Left ventricle myocardium inferior (tissue), 1 donor: ENCODE results near the gene PAFAH1B2. TPM values are rescaled to one million over a fixed set of nuclear protein-coding genes. Genes with fewer than 3 reads are reported as not detected.

Experiments used
- DNase-seq: peaks from one replicate; pipeline ENCODE4 v3.0.0-alpha.2; 2020
- H3K27ac ChIP-seq: fragments of 200-600 bp; replicated peaks from 2 replicates; pipeline ENCODE4 v1.8.0; 2021
- H3K27me3 ChIP-seq: fragments of 200-600 bp; 2 replicates; pipeline ENCODE4 v1.8.0; 2021; ENCODE audit warnings: low read depth
- H3K36me3 ChIP-seq: fragments of 200-600 bp; 2 replicates; pipeline ENCODE4 v1.8.0; 2021
- H3K4me1 ChIP-seq: fragments of 200-600 bp; 2 replicates; pipeline ENCODE4 v1.8.0; 2021
- H3K4me3 ChIP-seq: fragments of 200-600 bp; 2 replicates; pipeline ENCODE4 v1.8.0; 2021; ENCODE audit warnings: mild to moderate bottlenecking, moderate library complexity
- H3K9me3 ChIP-seq: fragments of 200-600 bp; replicated peaks from 2 replicates; pipeline ENCODE4 v1.8.0; 2021
- intact Hi-C: fragments of 100-400 bp; cut with micrococcal nuclease; formaldehyde crosslinking; loops from one replicate; pipeline ENCODE4 v1.11.0; 2022
- total RNA-seq: library from RNA; stranded (reverse); fragmentation: NEBNext Ultra II Directional; extraction: Animal tissue kit (Norgen Biotek cat#: 25700); gene quantifications from one replicate; pipeline ENCODE4 v1.2.1, GENCODE V29; 2021
- TF ChIP-seq, protein P1 (sequence below): fragments of 200-600 bp; IDR thresholded peaks from 2 replicates; pipeline ENCODE4 v1.8.0; 2021; ENCODE audit warnings: antibody characterized with exemption, mild to moderate bottlenecking, borderline replicate concordance
- donor health status: DM: no; HTN: yes; CAD: no; lungs with severe emphysema.

The PAFAH1B2 gene
- total RNA-seq, 1 donor from 2014 or later: 51.5 TPM

DNA sequence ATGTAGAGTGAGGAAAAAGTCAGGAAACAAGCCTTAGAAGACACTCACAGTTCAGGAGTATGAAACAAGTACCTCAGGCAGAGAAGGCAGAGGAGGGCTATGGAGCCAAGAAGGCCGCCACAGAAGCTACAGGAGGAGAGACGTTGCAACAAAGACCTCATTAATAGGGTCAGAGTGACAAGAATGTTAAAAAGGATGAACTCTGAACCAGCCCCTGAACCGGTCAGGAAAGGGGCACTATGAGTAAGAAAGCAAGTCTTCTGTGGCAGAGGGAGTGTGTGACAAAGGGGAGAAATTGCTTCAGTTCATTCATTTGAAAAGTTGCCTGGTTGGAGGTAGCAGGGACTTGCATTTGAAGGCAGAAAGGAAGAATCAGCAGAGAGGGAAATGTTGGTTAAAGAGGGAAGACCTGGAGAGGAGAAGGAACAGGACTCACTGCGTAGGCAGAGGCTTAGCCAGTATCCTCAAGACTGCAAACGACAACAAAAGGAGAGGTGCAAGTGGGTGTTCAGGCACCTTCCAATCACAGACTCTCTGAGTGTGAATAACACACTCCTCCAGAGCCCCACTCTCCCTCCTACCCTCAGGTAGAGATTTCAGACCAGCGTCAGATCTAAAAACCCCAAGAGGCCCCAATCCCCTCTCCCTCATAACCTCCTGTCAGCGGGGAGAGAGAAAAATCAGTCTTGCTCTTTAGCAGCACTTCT is 70.5 kb downstream of the PAFAH1B2 start:
- no peaks in the 10 kb centered on the region for H3K27me3 ChIP-seq
- no peak overlapping the region for H3K27ac ChIP-seq
- H3K4me1 ChIP-seq: peaks cover 33% of the 10 kb centered on the region
- DNase-seq: no peak
- TF ChIP-seq, protein P1, sequence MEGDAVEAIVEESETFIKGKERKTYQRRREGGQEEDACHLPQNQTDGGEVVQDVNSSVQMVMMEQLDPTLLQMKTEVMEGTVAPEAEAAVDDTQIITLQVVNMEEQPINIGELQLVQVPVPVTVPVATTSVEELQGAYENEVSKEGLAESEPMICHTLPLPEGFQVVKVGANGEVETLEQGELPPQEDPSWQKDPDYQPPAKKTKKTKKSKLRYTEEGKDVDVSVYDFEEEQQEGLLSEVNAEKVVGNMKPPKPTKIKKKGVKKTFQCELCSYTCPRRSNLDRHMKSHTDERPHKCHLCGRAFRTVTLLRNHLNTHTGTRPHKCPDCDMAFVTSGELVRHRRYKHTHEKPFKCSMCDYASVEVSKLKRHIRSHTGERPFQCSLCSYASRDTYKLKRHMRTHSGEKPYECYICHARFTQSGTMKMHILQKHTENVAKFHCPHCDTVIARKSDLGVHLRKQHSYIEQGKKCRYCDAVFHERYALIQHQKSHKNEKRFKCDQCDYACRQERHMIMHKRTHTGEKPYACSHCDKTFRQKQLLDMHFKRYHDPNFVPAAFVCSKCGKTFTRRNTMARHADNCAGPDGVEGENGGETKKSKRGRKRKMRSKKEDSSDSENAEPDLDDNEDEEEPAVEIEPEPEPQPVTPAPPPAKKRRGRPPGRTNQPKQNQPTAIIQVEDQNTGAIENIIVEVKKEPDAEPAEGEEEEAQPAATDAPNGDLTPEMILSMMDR: no peak
- peaks cover 85% of the 10 kb centered on the region for H3K36me3 ChIP-seq
- intact Hi-C loops: no loop called here
- H3K9me3 ChIP-seq: no peaks in the 10 kb centered on the region
- no peak overlapping the region for H3K4me3 ChIP-seq

DNA sequence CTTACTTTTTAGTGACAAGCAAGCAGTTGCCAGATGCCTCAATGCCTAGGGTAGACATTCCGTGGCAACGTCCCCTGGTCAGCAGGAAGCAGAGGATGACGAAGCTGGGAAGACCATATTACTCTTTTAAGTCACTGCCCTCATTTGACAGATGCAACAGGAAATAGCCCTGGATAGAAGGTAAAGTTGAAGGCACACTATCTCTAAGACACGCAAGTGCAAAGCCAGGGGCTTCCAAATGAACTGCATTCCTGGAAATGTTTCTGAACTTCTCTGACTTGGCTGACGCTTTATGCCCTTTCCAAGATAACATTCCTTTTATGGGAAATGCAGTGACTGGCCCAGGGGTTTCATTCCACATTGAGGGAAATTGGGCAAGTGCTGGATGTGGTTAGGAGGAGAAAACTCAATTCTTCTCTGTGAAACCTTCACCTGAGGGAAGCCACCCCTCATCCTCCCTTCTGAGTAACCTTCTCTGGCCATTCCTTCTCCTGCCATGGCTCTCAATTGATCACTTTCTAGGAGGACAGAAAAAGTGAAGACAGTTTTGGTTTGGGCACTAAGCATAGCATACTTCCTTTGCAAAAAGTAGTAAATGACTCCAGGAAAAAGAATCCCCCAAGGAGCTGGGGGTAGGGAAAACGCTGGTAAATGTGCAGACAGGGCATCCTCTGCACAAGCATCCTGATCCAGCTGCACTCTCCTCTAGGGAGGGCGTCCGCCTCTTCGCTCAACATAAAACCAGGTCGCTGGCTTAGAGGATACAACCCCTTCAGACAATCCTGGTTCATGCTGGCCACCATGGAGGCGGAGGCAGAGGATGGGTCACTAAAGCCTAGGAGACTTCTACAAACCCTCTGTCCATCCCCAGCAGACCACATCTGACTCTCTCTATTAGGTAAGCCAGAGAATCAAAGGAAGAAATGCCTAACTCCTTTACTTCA is 73.3 kb downstream of the PAFAH1B2 start:
- intact Hi-C loops: no loop called here
- H3K4me1 ChIP-seq: peaks cover 62% of the 10 kb centered on the region
- H3K4me3 ChIP-seq: peak overlapping the region; percentile 22
- H3K36me3 ChIP-seq: peaks cover 72% of the 10 kb centered on the region
- TF ChIP-seq, protein P1: no peak
- no peaks in the 10 kb centered on the region for H3K9me3 ChIP-seq
- H3K27ac ChIP-seq: peak overlapping the region; percentile 93
- no peak for DNase-seq
- H3K27me3 ChIP-seq: no peaks in the 10 kb centered on the region

DNA sequence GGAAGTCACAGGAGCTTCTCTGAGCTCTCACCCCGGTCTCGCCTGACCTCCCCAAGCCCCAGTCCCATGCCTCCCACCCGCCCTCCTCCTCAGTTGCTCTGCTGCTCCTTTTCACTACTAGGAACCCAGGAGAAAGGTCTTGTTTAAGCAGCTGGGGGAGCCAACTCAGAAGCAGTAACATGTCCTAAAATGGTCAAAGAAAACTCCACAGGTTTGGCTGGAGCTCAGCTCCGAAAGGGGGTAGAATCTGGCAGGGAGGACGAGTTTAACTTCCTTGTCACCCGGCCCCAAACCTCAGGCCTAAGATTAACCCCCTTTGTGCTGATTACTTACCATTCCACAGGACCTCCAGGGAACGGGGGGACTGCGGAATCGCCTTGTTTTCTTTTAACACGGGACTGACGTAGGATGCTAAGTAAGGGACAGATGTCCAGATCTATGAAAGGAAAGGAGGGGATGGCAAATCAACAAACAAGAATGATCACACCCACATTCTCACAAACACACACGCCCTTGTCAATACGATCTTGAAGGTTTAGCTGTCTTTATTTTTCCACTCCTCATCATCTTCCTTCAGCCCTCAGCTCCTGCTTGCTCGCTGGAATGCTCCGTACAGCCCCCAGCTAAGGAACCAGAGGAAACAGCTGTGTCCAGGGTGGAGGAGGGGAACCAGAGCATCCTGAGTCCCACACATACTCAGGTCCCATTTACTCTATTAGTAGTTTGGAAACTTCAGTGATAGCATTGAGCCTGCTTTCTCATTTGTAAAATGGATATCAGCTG is 74.2 kb downstream of the PAFAH1B2 start:
- Histone ChIP-seq H3K4me1 (peaks cover 67% of the 10 kb centered on the region), H3K27me3 (no peaks in the 10 kb centered on the region), H3K27ac (peak overlapping the region; percentile 93), H3K9me3 (no peaks in the 10 kb centered on the region), H3K36me3 (peaks cover 67% of the 10 kb centered on the region), H3K4me3 (peak overlapping the region; percentile 22)
- intact Hi-C loops: no loop called here
- DNase-seq: no peak
- TF ChIP-seq, protein P1: no peak

DNA sequence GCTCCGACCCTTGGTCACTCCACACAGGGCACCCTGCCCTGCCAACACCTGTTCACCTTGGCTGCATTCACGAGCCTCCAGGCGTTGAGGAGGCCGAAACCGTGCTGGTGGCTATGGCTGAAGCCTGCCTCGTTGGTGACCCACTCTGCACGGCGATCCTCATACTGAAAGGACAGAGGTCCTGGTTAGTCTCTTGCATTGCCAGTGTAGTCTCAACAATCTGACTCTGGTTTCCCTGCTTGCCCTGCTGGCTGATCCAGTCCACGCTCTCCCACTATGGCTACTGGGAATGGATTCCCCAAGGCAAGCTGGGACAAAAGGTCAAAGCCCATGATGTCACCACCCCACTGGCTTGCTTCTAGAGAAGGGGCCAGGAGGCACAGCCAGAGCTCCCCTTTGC is 74.9 kb downstream of the PAFAH1B2 start:
- no peaks in the 10 kb centered on the region for H3K9me3 ChIP-seq
- H3K27me3 ChIP-seq: no peaks in the 10 kb centered on the region
- H3K4me3 ChIP-seq: no peak overlapping the region
- peak overlapping the region; percentile 93 for H3K27ac ChIP-seq
- H3K4me1 ChIP-seq: peaks cover 67% of the 10 kb centered on the region
- TF ChIP-seq, protein P1: no peak
- no peak for DNase-seq
- intact Hi-C loops: no loop called here
- peaks cover 68% of the 10 kb centered on the region for H3K36me3 ChIP-seq

DNA sequence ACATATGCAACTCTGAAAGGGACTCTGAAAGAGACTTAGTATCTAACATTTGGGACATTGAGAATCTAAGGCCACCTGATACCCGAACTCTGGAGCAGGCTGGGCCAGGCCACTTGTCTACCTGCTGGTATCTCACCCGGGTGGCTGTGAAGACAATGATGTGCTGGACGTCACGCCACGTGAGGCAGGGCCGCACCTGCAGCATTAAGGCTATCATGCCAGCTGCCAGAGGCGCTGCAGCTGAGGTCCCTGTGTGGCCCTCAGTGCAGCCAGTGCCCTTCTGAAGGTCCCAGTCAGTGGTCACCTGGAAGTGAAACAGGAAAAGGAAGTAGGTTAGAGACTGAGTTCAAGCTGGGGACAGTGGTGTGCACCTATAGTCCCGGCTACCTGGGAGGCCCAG is 75.4 kb downstream of the PAFAH1B2 start:
- intact Hi-C loops: no loop called here
- H3K4me3 ChIP-seq: no peak overlapping the region
- no peaks in the 10 kb centered on the region for H3K27me3 ChIP-seq
- TF ChIP-seq, protein P1: no peak
- peak overlapping the region; percentile 93 for H3K27ac ChIP-seq
- H3K9me3 ChIP-seq: no peaks in the 10 kb centered on the region
- H3K36me3 ChIP-seq: peaks cover 64% of the 10 kb centered on the region
- H3K4me1 ChIP-seq: peaks cover 69% of the 10 kb centered on the region
- no peak for DNase-seq
